ENCODE measurements around the gene H3-3A. TPM values are rescaled to one million over a fixed set of nuclear protein-coding genes. Genes with fewer than 3 reads are reported as not detected.
A peak's percentile ranks its signal among the peaks of the same experiment; 100 is the strongest.

H3-3A gene
- polyA plus RNA-seq, 3 donors: 1,290 to 1,416 (median 1,354) TPM

DNA sequence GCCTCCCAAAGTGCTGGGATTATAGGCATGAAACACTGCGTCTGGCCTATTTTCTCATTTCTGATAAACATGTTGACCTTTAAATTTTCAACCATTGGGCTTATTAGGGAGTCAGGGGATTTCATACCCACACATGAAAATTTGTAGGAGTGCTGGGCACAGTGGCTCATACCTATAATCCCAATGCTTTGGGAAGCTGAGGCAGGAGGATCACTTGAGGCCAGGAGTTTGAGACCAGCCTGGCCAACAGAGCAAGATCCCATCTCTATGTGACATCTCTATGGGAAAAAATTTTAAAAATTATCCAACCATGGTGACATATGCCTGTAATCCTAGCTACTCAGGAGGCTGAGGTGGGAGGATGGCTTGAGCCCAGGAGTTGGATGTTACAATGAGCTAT is 10.5 kb upstream of the H3-3A start:
- DNase-seq (ENCODE audit: low read depth in 3 of 3, low spot score in 2 of 3): no peak

DNA sequence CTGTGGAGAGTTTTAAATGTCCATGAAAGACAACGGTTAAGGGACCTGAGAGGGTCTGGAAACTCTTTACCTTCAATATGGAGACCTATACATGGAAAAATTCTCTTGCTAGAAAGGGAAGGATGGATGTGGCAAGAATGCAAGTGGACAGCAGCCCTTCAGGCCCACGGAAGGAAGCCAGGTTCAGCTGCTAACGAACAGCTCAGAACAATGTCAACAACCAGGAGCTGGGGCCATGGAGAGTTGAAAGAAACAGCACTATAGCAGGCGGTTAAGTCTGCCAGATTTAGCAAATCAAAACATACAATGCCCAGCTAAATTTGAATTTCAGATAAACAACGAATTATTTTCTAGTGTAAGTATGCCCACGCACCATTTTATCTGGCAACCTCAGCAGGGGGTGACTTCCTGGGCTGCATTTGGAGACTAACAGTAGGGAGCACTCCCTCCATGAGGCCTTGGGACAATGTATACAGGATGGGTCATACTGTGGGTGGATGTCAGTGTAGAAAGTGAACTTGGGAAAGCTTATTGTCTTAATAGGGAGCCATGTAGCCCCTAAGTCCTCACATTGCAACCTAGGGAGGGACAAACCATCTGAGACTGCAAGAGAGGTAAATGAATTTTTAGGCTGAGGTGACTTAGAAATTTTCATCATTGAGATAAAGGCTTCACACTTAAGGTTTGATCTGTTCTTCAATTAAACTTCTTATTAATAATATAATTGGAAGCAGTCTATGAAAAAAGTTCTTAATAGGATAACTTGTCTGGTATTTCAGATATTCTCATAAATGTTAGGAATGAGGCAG is 7.8 kb upstream of the H3-3A start:
- no peak for DNase-seq (ENCODE audit: low read depth in 3 of 3, low spot score in 2 of 3)

- no peak for DNase-seq (ENCODE audit: low read depth in 3 of 3, low spot score in 2 of 3)
Observed at GRCh38 chr1:226059709-226060108, 2.8 kb upstream of the H3-3A start.

- DNase-seq (ENCODE audit: low read depth in 3 of 3, low spot score in 2 of 3): no peak
Observed at GRCh38 chr1:226060427-226060826, 2.1 kb upstream of the H3-3A start.

DNA sequence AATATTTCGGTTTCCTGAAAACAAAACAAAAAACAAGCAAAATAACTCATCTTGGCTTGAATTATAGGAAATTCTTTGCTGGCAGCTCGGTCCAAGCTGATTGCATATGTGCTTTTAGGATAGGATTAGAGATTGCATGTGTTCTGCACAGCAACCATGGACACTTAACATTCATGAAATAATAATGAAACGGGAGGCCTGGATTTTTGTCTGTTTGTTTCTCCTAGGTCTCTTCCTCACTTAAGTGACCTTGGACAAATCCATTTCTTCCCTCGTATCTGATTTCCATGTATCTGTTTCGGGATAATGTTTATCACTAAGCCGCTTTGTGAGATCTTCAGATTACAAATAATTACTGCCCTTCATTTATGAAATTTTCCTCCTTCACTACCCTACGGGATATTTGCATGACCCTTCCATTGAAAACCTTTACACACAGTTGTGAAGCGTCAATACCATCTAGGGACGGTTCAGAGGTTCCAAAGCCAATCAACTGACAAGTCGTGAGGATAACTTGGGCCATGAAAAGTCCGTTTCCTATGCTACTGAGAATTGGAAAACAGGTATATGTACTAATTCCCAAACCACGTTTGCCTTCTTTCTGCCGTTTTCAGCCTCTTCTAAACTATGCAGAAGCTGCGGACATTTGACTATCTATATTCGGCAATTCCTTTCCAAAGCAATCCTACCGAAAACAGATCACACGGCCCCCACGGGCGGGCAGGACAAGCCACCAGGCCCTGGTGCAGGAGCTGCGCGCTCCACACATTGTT is 1.3 kb upstream of the H3-3A start:
- DNase-seq (ENCODE audit: low read depth in 3 of 3, low spot score in 2 of 3): peak in 1 of 3 donors; percentile 29

GRCh38 chr1:226061841-226062557 is 517 bp upstream of the H3-3A start:
- peak in 2 of 3 donors; percentile 38 to 60 for DNase-seq (ENCODE audit: low read depth in 3 of 3, low spot score in 2 of 3)

GRCh38 chr1:226063224-226063976 is 884 bp downstream of the H3-3A start:
- DNase-seq (ENCODE audit: low read depth in 3 of 3, low spot score in 2 of 3): peak in 2 of 3 donors; percentile 48 to 52

GRCh38 chr1:226063977-226064815 is 1.7 kb downstream of the H3-3A start:
- DNase-seq (ENCODE audit: low read depth in 3 of 3, low spot score in 2 of 3): peak in 1 of 3 donors; percentile 12

DNA sequence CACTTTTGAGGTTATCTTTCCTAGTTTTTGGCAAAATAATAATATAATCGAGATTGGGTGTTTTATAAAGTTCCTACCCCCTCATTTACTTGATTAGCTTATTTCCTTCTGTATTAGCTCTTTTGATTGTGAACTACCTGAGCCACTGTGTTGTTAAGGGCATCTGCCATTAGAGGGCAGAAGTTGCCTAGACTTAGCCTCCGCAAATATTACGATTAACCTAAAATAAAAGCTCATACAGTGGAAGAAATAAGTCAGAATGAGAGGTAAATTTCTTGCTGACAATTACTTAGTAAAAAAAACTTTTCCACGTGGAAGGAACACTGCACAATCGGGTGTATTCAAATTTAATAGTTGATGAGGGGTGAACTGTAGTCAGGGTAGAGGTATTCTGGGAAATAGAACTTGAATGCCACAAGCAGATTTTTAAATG is 2.3 kb downstream of the H3-3A start:
- DNase-seq (ENCODE audit: low read depth in 3 of 3, low spot score in 2 of 3): peak in 1 of 3 donors; percentile 43

- DNase-seq (ENCODE audit: low read depth in 3 of 3, low spot score in 2 of 3): no peak
Observed at GRCh38 chr1:226066415-226067078, 4.0 kb downstream of the H3-3A start.

DNA sequence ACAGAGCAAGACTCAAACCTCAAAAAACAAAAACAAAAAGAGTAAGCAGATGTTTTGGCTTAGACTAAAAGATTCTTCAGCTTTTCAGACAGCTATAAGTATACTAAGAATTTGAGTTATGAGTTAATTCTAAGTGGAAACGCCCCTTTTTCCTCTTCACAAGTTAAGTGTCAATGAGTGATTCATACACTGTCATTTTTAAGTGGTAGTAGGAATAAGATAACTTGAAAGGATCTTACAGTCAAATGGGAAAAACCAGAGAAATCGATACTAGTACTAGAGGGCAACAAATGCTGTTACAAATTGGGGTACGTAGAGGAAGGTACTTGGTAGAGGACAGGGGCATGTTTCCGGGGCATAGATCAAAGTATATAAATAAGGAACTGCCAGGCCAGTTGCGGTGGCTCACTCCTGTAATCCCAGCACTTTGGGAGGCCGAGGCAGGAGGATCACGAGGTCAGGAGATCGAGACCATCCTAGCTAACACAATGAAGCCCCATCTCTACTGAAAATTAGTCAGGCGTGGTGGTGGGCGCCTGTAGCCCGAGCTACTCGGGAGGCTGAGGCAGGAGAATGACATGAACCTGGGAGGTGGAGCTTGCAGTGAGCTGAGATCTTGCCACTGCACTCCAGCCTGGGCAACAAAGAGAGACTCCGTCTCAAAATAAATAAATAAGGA is 7.4 kb downstream of the H3-3A start:
- DNase-seq (ENCODE audit: low read depth in 3 of 3, low spot score in 2 of 3): no peak

DNA sequence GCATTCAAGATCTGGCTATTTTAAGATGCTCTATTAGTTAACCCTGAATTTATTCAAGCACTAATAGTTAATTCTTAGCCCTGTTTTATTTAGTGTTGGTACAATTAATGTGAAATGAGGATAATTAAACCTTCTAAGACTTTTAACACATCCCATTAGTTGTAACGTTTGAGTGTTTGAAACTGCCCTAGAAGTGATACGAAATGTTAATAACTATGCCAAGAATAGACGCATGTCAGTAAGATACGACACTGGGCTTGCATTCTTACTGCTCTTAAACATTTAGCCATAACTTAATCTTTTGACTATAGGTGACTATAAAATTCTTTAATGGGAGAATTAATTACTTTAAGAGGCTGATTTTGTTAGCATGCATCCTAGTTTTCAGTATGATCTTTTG is 9.8 kb downstream of the H3-3A start:
- DNase-seq (ENCODE audit: low read depth in 3 of 3, low spot score in 2 of 3): no peak

GRCh38 chr1:226073184-226073950 is 10.9 kb downstream of the H3-3A start:
- DNase-seq (ENCODE audit: low read depth in 3 of 3, low spot score in 2 of 3): no peak

DNA sequence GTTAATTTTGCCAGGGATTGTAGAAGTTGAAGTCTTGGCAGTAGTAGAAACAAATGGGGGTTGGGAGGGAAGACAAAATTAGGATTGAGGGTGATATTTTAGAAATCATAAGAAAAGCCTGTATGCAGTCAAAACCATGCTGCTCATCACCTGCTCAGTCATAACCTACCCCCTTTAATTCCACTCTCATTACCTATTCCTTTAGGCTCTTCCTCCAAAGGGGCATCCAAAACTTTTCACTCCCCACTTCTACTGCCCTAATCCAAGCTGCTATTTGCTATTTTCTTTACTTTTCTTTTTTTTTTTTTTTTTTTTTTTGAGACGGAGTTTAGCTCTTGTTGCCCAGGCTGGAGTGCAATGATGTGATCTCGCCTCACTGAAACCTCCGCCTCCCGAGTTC is 11.5 kb downstream of the H3-3A start:
- no peak for DNase-seq (ENCODE audit: low read depth in 3 of 3, low spot score in 2 of 3)

DNA sequence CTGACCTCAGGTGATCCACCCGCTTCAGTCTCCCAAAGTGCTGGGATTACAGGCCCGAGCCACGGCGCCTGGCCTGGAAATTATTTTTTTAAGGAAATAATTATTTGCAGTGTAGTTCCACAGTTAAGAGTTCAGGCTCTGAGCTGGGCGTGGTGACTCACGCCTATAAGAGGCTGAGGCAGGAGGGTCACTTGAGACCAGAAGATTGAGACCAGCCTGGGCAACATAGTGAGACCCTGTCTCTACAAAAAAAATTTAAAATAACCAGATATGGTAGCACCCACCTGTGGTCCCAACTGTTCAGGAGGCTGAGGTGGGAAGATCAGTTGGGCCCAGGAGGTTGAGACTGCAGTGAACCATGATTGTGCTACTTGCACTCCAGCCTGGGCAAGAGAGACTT is 13.9 kb downstream of the H3-3A start:
- DNase-seq (ENCODE audit: low read depth in 3 of 3, low spot score in 2 of 3): no peak

DNA sequence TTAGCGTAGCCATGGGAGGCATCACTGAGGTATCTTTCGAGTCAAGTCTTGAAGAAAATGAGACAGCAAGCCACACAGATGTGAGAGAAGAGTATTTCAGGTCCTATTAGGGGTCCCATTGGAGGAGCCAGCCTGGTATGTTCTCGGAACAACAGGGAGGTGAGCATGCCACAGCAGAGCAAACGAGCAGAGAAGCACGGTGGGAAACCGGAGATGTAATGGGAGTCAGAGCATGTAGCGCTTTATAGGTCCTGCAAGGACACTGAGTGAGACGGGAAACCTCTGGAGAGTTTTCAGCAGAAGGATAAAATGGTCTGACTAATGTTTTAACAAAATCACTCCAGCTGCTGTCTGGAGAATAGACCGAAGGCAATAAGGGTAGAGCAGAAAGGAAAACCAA is 15.9 kb downstream of the H3-3A start:
- DNase-seq (ENCODE audit: low read depth in 3 of 3, low spot score in 2 of 3): no peak

- DNase-seq (ENCODE audit: low read depth in 3 of 3, low spot score in 2 of 3): no peak
Observed at GRCh38 chr1:226082587-226082917, 20.0 kb downstream of the H3-3A start.

GRCh38 chr1:226082959-226083301 is 20.4 kb downstream of the H3-3A start:
- no peak for DNase-seq (ENCODE audit: low read depth in 3 of 3, low spot score in 2 of 3)

All from right renal cortex interstitium (tissue), 3 donors.